GM12878 (cell line): ENCODE measurements around the gene SVEP1. TPM values are rescaled to one million over a fixed set of nuclear protein-coding genes. Genes with fewer than 3 reads are reported as not detected.

Source experiments
- ATAC-seq: fragments of 200-7000 bp; cut with Tn5 transposase; 3 replicates; pipeline ENCODE4 v1.9.1; 2020; ENCODE audit warnings: mild to moderate bottlenecking, moderate library complexity
- BruUV-seq: library from RNA; stranded (reverse); fragments of 400-500 nt; replicated peaks from 2 replicates; lab custom pipeline; 2021; lab: Mats Ljungman, UMichigan
- CTCF ChIA-PET: fragments of 300-600 bp; sonication (Branson Sonifier 250); formaldehyde crosslinking; extraction: SDS; loops from one replicate; lab custom pipeline; 2021; ENCODE audit warnings: inconsistent platforms; lab: Yijun Ruan, JAX
- POLR2A ChIA-PET: fragments of 350-600 bp; formaldehyde crosslinking; extraction: SDS; loops from one replicate; lab custom pipeline; 2021; ENCODE audit warnings: inconsistent platforms; lab: Charles Lee
- RAD21 ChIA-PET: fragments of 300-600 bp; sonication (Branson Sonifier 250); formaldehyde crosslinking; loops from one replicate; lab custom pipeline; 2023; ENCODE audit warnings: antibody characterized with exemption; ENCODE audit not compliant: unreplicated experiment; lab: Charles Lee
- SMC1A ChIA-PET: fragments of 300-600 bp; sonication (Branson Sonifier 250); formaldehyde crosslinking; loops from one replicate; lab custom pipeline; 2023; ENCODE audit not compliant: unreplicated experiment, uncharacterized antibody; lab: Charles Lee
- DNase-seq: peaks from one replicate; pipeline ENCODE4 v3.0.0-alpha.2; 2011; ENCODE audit warnings: low read depth, low spot score
- FAIRE-seq: peaks from 3 replicates; lab custom pipeline; 2011; peaks lifted over from hg19 to GRCh38; lab: Jason Lieb, UNC
- H2AFZ ChIP-seq: 2 replicates; pipeline ENCODE4 v1.6.0; 2011; ENCODE audit warnings: low read depth, low read length, control low read depth; ENCODE audit not compliant: control insufficient read depth
- H3K27ac ChIP-seq: 2 replicates; pipeline ENCODE4 v1.5.1; 2011; ENCODE audit warnings: control low read depth; ENCODE audit not compliant: control insufficient read depth, insufficient read depth
- H3K27me3 ChIP-seq, 2 experiments: replicated peaks in 1 of 2; 2 replicates each; pipeline versions ENCODE4 v1.6.0 to v1.6.1; 2011; ENCODE audit warnings: low read length in 1 of 2; ENCODE audit not compliant: control insufficient read depth in 2 of 2, insufficient read depth in 2 of 2
- H3K36me3 ChIP-seq, 2 experiments: 2 replicates each; pipeline ENCODE4 v1.5.1; 2011; ENCODE audit warnings: low read length in 1 of 2; ENCODE audit not compliant: control insufficient read depth in 2 of 2, insufficient read depth in 2 of 2
- H3K4me1 ChIP-seq: 2 replicates; pipeline ENCODE4 v1.6.1; 2011; ENCODE audit warnings: mild to moderate bottlenecking, low read length, moderate library complexity, mixed read lengths; ENCODE audit not compliant: control insufficient read depth, insufficient read depth
- H3K4me2 ChIP-seq: 2 replicates; pipeline ENCODE4 v1.6.0; 2011; ENCODE audit warnings: control low read depth; ENCODE audit not compliant: control insufficient read depth, insufficient read depth
- H3K4me3 ChIP-seq: fragments of 200-600 bp; sonication (generic); 2 replicates; pipeline ENCODE4 v1.5.1; 2016
- H3K79me2 ChIP-seq: 2 replicates; pipeline ENCODE4 v1.6.0; 2011; ENCODE audit warnings: low read length; ENCODE audit not compliant: control insufficient read depth, insufficient read depth
- H3K9ac ChIP-seq: 2 replicates; pipeline ENCODE4 v1.8.0; 2011; ENCODE audit warnings: low read length, control low read depth, mixed read lengths; ENCODE audit not compliant: control insufficient read depth, insufficient read depth
- H3K9me3 ChIP-seq: replicated peaks from 3 replicates; pipeline ENCODE4 v1.5.1; 2011; ENCODE audit warnings: mild to moderate bottlenecking, low read length; ENCODE audit not compliant: control insufficient read depth, insufficient read depth
- H4K20me1 ChIP-seq: 2 replicates; pipeline ENCODE4 v1.6.0; 2011; ENCODE audit not compliant: control insufficient read depth, insufficient read depth
- CBX3 ChIP-seq: fragments of 200-600 bp; sonication (generic); IDR thresholded peaks from 2 replicates; pipeline ENCODE4 v1.6.1; 2016; ENCODE audit warnings: low read depth, borderline replicate concordance
- FOXK2 ChIP-seq: fragments of 450-650 bp; IDR thresholded peaks from 2 replicates; pipeline ENCODE4 v1.6.1; 2017; ENCODE audit warnings: mild to moderate bottlenecking, moderate library complexity
- GABPA ChIP-seq: IDR thresholded peaks from 2 replicates; pipeline ENCODE4 v1.6.1; 2014; ENCODE audit warnings: antibody characterized with exemption, low read depth, mild to moderate bottlenecking, inconsistent platforms
- HDAC6 ChIP-seq: fragments of 200-600 bp; sonication (generic); IDR thresholded peaks from one replicate; pipeline ENCODE4 v1.8.0; 2017; ENCODE audit warnings: antibody characterized with exemption; ENCODE audit not compliant: unreplicated experiment
- IRF3 ChIP-seq: fragments of 450-650 bp; IDR thresholded peaks from 2 replicates; pipeline ENCODE4 v1.6.1; 2014; ENCODE audit warnings: mild to moderate bottlenecking
- MEF2B ChIP-seq: fragments of 450-650 bp; IDR thresholded peaks from 2 replicates; pipeline ENCODE4 v1.6.1; 2018; ENCODE audit warnings: mild to moderate bottlenecking, moderate library complexity; ENCODE audit not compliant: partially characterized antibody, poor library complexity, severe bottlenecking
- NKRF ChIP-seq: fragments of 450-650 bp; conservative IDR thresholded peaks from 2 replicates; pipeline ENCODE4 v1.6.1; 2017; ENCODE audit warnings: mild to moderate bottlenecking, moderate library complexity
- NRF1 ChIP-seq: conservative IDR thresholded peaks from 2 replicates; pipeline ENCODE4 v1.6.1; 2011; ENCODE audit warnings: mild to moderate bottlenecking, low read depth, low read length, improper control_type of control experiment
- POLR2AphosphoS5 ChIP-seq: IDR thresholded peaks from 2 replicates; pipeline ENCODE4 v1.6.1; 2011; ENCODE audit warnings: mild to moderate bottlenecking, low read length, inconsistent platforms
- SIN3A ChIP-seq: IDR thresholded peaks from 2 replicates; pipeline ENCODE4 v1.6.1; 2012; ENCODE audit warnings: low read depth, low read length, improper control_type of control experiment
- TAF1 ChIP-seq: IDR thresholded peaks from 2 replicates; pipeline ENCODE4 v1.6.1; 2011; ENCODE audit warnings: mild to moderate bottlenecking, low read depth, low read length, borderline replicate concordance
- TCF3 ChIP-seq: IDR thresholded peaks from 2 replicates; pipeline ENCODE4 v1.6.1; 2012; ENCODE audit warnings: low read depth, mild to moderate bottlenecking, low read length, borderline replicate concordance; ENCODE audit not compliant: insufficient read depth
- ZNF622 ChIP-seq: fragments of 450-650 bp; IDR thresholded peaks from 2 replicates; pipeline ENCODE4 v1.6.1; 2017; ENCODE audit warnings: mild to moderate bottlenecking, inconsistent platforms
- ZZZ3 ChIP-seq: IDR thresholded peaks from 2 replicates; pipeline ENCODE4 v1.6.1; 2011; ENCODE audit warnings: low read depth; ENCODE audit not compliant: control insufficient read depth, insufficient read length
- WGBS: methylation state at CpG from one replicate; pipeline ENCODE4 v1.1.6; 2016; ENCODE audit warnings: low lambda C conversion rate; ENCODE audit not compliant: insufficient replicate concordance, insufficient coverage; ENCODE audit errors: missing lambda C conversion rate; 5-methylcytosine and 5-hydroxymethylcytosine counted together
- in situ Hi-C: fragments of 300-500 bp; cut with MboI; formaldehyde crosslinking; loops from 9 replicates; pipeline ENCODE4 v1.14.3; 2018; ENCODE audit warnings: mixed read lengths
- intact Hi-C: fragments of 100-400 bp; cut with micrococcal nuclease; formaldehyde crosslinking; loops from one replicate; pipeline ENCODE4 v1.14.2; 2022; ENCODE audit not compliant: unreplicated experiment
- polyA plus RNA-seq, 11 experiments: library from polyadenylated mRNA; depleted of rRNA in 4 of 11; unstranded in 6 of 11; stranded (reverse) in 5 of 11; fragments of >200 nt; fragmentation: Nextera tagmentation in 4 of 11; fragmentation: Illumina TruSeq in 1 of 11; extraction: Ambion mirVana in 4 of 11; extraction: Trizol in 1 of 11; gene quantifications; 1 replicate in 1 of 11; 2 replicates in 10 of 11; pipeline versions ENCODE4 v1.2.1 to v1.2.3, GENCODE V29; 2011 to 2016; ENCODE audit warnings: inconsistent platforms in 2 of 11, missing spikeins in 2 of 11, low read depth in 1 of 11
- total RNA-seq, 4 experiments: library from RNA; depleted of rRNA in 3 of 4; stranded (reverse); fragments of >200 nt in 3 of 4; fragmentation: Illumina TruSeq in 1 of 4; extraction: Trizol in 1 of 4; gene quantifications; 2 replicates each; pipeline versions ENCODE4 v1.2.1 to v1.2.3, GENCODE V29; 2013 to 2021
- TF ChIP-seq, protein P1 (sequence below): IDR thresholded peaks from 2 replicates; pipeline ENCODE4 v1.6.1; 2012; ENCODE audit warnings: low read length, inconsistent platforms

Gene SVEP1
- total and polyA plus RNA-seq, 10 of the 15 experiments (the other 5 are each of a cell fraction or from before 2014, with no cell fraction given), result under 0.01 to 0.05 (median 0.01) TPM; not detected in 5

GRCh38 chr9:110319781-110320492, 259.6 kb downstream of the SVEP1 start:
- ChIA-PET CTCF (no interaction called here), SMC1A (interaction anchor here (0.8 kb wide), 1 partner anchor 9 kb away, joined by 3 read pairs; no protein-coding TSS in a partner anchor), POLR2A (interaction anchor here (0.5 to 0.6 kb wide), 2 partner anchors 14 to 21 kb away, joined by 5 to 7 read pairs; no protein-coding TSS in a partner anchor), RAD21 (no interaction called here)
- FAIRE-seq, result no peak
- ATAC-seq, result no peak
- Histone ChIP-seq H3K79me2 (no peaks in the 10 kb centered on the region), H3K4me3 (no peak overlapping the region), H3K4me2 (no peak overlapping the region), H3K27ac (no peak overlapping the region), H3K4me1 (peaks cover 7% of the 10 kb centered on the region), H4K20me1 (no peaks in the 10 kb centered on the region), H3K9ac (no peak overlapping the region), H3K27me3 (no peaks in the 10 kb centered on the region), H3K36me3 (no peaks in the 10 kb centered on the region), H2AFZ (no peak overlapping the region), H3K9me3 (no peaks in the 10 kb centered on the region)
- WGBS, result 64% methylated on average over 4 of the region's 4 CpGs
- no TSS peak for BruUV-seq
- TF ChIP-seq ZNF622, result no peak
- TF ChIP-seq IRF3, result no peak
- TF ChIP-seq TAF1, result no peak
- TF ChIP-seq NKRF, result no peak
- no peak for TF ChIP-seq FOXK2
- TF ChIP-seq GABPA, result no peak
- TF ChIP-seq POLR2AphosphoS5, result no peak
- no peak for TF ChIP-seq ZZZ3
- no peak for TF ChIP-seq TCF3
- TF ChIP-seq, protein P1, sequence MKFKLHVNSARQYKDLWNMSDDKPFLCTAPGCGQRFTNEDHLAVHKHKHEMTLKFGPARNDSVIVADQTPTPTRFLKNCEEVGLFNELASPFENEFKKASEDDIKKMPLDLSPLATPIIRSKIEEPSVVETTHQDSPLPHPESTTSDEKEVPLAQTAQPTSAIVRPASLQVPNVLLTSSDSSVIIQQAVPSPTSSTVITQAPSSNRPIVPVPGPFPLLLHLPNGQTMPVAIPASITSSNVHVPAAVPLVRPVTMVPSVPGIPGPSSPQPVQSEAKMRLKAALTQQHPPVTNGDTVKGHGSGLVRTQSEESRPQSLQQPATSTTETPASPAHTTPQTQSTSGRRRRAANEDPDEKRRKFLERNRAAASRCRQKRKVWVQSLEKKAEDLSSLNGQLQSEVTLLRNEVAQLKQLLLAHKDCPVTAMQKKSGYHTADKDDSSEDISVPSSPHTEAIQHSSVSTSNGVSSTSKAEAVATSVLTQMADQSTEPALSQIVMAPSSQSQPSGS, result no peak
- no peak for TF ChIP-seq HDAC6
- no peak for TF ChIP-seq CBX3
- no peak for TF ChIP-seq NRF1
- TF ChIP-seq SIN3A, result no peak
- no peak for TF ChIP-seq MEF2B
- intact Hi-C loops, result no loop called here
- DNase-seq, result no peak
- in situ Hi-C loops, result no loop called here
